PC-9 (cell line): ENCODE results near the gene APRT. TPM values are rescaled to one million over a fixed set of nuclear protein-coding genes. Genes with fewer than 3 reads are reported as not detected.

Source experiments
- BruUV-seq: library from RNA; stranded (reverse); fragments of 400-500 nt; replicated peaks from 2 replicates; lab custom pipeline; 2021; lab: Mats Ljungman, UMichigan
- CTCF ChIA-PET: fragments of 300-600 bp; sonication (Branson Sonifier 250); formaldehyde crosslinking; loops from one replicate; lab custom pipeline; 2022; ENCODE audit warnings: antibody characterized with exemption; lab: Charles Lee
- POLR2A ChIA-PET: fragments of 300-600 bp; sonication (Branson Sonifier 250); formaldehyde crosslinking; loops from one replicate; lab custom pipeline; 2022; ENCODE audit warnings: antibody characterized with exemption; ENCODE audit not compliant: unreplicated experiment; lab: Charles Lee
- DNase-seq, 2 experiments: peaks; one replicate each; pipeline versions ENCODE4 v3.0.0 to v3.0.0-alpha.2; 2015 to 2022; ENCODE audit warnings: mixed read lengths in 1 of 2
- H2AFZ ChIP-seq: fragments of 200-600 bp; sonication (generic); 2 replicates; pipeline ENCODE4 v1.8.1; 2017; ENCODE audit warnings: antibody characterized with exemption
- H3F3A ChIP-seq: fragments of 200-600 bp; sonication (generic); 2 replicates; pipeline ENCODE4 v1.8.1; 2017; ENCODE audit warnings: antibody characterized with exemption, mild to moderate bottlenecking, low read depth; ENCODE audit not compliant: insufficient read depth
- H3K27ac ChIP-seq: fragments of 200-600 bp; sonication (generic); 2 replicates; pipeline ENCODE4 v1.6.1; 2016; ENCODE audit warnings: mixed run types
- H3K27me3 ChIP-seq: fragments of 200-600 bp; sonication (generic); 2 replicates; pipeline ENCODE4 v1.6.1; 2016; ENCODE audit warnings: low read depth, mixed run types; ENCODE audit not compliant: insufficient read depth
- H3K36me3 ChIP-seq: fragments of 200-600 bp; sonication (generic); 2 replicates; pipeline ENCODE4 v1.6.1; 2016; ENCODE audit warnings: low read depth, mixed run types
- H3K4me1 ChIP-seq: fragments of 200-600 bp; sonication (generic); replicated peaks from 2 replicates; pipeline ENCODE4 v1.6.1; 2016; ENCODE audit warnings: mixed run types; ENCODE audit not compliant: insufficient read depth
- H3K4me2 ChIP-seq: fragments of 200-600 bp; sonication (generic); 2 replicates; pipeline ENCODE4 v1.6.1; 2017; ENCODE audit warnings: mixed run types
- H3K4me3 ChIP-seq: fragments of 200-600 bp; sonication (generic); 2 replicates; pipeline ENCODE4 v1.6.1; 2016; ENCODE audit warnings: mixed run types
- H3K79me2 ChIP-seq: fragments of 200-600 bp; sonication (generic); 2 replicates; pipeline ENCODE4 v1.6.1; 2017; ENCODE audit warnings: low read depth, mixed run types
- H3K9me2 ChIP-seq: fragments of 200-600 bp; sonication (generic); 2 replicates; pipeline ENCODE4 v1.8.1; 2017; ENCODE audit warnings: mild to moderate bottlenecking; ENCODE audit not compliant: insufficient read depth
- H3K9me3 ChIP-seq: fragments of 200-600 bp; sonication (generic); 2 replicates; pipeline ENCODE4 v1.8.1; 2016; ENCODE audit warnings: low read depth; ENCODE audit not compliant: insufficient read depth
- H4K20me1 ChIP-seq: fragments of 200-600 bp; sonication (generic); 2 replicates; pipeline ENCODE4 v1.8.1; 2017; ENCODE audit not compliant: insufficient read depth
- EZH2 ChIP-seq: fragments of 200-600 bp; sonication (generic); IDR thresholded peaks from 2 replicates; pipeline ENCODE4 v1.8.0; 2017; ENCODE audit warnings: antibody characterized with exemption, low read depth
- intact Hi-C: fragments of 100-400 bp; cut with micrococcal nuclease; formaldehyde crosslinking; loops from one replicate; pipeline ENCODE4 v1.10.0; 2022; ENCODE audit not compliant: unreplicated experiment
- total RNA-seq: library from RNA; stranded (reverse); gene quantifications from 2 replicates; pipeline ENCODE4 v1.2.3, GENCODE V29; 2021
- TF ChIP-seq, protein P1 (sequence below): fragments of 200-600 bp; sonication (generic); conservative IDR thresholded peaks from 2 replicates; pipeline ENCODE4 v1.6.1; 2017; ENCODE audit warnings: mixed run types, antibody characterized with exemption, mild to moderate bottlenecking, moderate library complexity

Gene APRT
- total RNA-seq, 1 experiment from 2014 or later = 213 TPM

DNA sequence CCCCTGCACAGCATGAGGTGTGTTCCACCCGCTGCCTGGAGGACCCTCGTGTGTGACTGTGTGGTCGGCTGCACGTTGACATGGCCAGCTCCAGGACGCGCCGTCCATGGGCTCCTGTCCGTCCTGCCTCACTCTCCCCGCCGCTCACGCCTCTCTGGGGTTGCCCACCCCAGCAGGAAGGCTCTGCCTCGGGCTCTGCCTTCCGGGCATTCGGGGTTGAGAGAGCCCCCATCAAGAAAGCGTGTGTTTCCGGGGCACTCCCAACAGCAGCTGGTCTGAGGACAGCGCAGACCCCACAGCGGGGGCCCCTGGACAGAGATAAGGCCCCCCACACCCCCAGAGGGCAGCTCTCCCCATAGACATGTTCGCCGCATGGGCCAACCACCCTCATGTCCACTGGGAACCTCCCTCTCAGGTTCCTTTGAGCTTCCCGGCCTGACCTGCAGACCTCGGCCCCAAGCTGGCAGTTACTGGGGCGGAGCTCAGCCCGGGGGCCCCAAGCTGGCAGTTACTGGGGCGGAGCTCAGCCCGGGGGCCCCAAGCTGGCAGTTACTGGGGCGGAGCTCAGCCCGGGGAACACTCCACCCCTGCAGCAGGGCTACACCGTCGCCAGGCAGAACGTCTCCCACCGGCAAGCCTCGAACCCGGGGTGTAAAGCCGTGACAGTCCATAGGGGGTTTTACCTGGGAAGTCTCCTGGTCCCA lies 18.3 kb downstream of the APRT start:
- Histone ChIP-seq H3K4me2 (no peak overlapping the region), H3K9me2 (no peaks in the 10 kb centered on the region), H3F3A (no peaks in the 10 kb centered on the region; the same call in 1 of the 2 replicates), H3K27me3 (no peaks in the 10 kb centered on the region), H3K36me3 (no peaks in the 10 kb centered on the region), H4K20me1 (no peaks in the 10 kb centered on the region), H3K27ac (no peak overlapping the region), H3K4me3 (no peak overlapping the region), H3K9me3 (no peaks in the 10 kb centered on the region), H3K79me2 (no peaks in the 10 kb centered on the region), H2AFZ (no peak overlapping the region), H3K4me1 (no peaks in the 10 kb centered on the region)
- intact Hi-C loops = no loop called here
- no peak for TF ChIP-seq EZH2
- TF ChIP-seq, protein P1, sequence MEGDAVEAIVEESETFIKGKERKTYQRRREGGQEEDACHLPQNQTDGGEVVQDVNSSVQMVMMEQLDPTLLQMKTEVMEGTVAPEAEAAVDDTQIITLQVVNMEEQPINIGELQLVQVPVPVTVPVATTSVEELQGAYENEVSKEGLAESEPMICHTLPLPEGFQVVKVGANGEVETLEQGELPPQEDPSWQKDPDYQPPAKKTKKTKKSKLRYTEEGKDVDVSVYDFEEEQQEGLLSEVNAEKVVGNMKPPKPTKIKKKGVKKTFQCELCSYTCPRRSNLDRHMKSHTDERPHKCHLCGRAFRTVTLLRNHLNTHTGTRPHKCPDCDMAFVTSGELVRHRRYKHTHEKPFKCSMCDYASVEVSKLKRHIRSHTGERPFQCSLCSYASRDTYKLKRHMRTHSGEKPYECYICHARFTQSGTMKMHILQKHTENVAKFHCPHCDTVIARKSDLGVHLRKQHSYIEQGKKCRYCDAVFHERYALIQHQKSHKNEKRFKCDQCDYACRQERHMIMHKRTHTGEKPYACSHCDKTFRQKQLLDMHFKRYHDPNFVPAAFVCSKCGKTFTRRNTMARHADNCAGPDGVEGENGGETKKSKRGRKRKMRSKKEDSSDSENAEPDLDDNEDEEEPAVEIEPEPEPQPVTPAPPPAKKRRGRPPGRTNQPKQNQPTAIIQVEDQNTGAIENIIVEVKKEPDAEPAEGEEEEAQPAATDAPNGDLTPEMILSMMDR = no peak
- POLR2A ChIA-PET = no interaction called here
- no TSS peak for BruUV-seq
- DNase-seq = no peak
- CTCF ChIA-PET = interaction anchor here (0.5 to 0.7 kb wide), 3 partner anchors 9 to 866 kb away, joined by 3 to 4 read pairs (median 3); no protein-coding TSS in a partner anchor

- intact Hi-C loops = no loop called here
- no peak for DNase-seq
- TF ChIP-seq, protein P1 = no peak
- no peak for TF ChIP-seq EZH2
- no peaks in the 10 kb centered on the region for H3K9me3 ChIP-seq
- H3K4me2 ChIP-seq = no peak overlapping the region
- no peaks in the 10 kb centered on the region for H3K27me3 ChIP-seq
- BruUV-seq = no TSS peak
- no peaks in the 10 kb centered on the region for H3K4me1 ChIP-seq
- no peaks in the 10 kb centered on the region for H3K36me3 ChIP-seq
- H3K79me2 ChIP-seq = no peaks in the 10 kb centered on the region
- H2AFZ ChIP-seq = no peak overlapping the region
- no peaks in the 10 kb centered on the region for H3K9me2 ChIP-seq
- no peak overlapping the region for H3K4me3 ChIP-seq
- ChIA-PET CTCF (interaction anchor here (0.5 to 0.7 kb wide), 2 partner anchors 10 to 866 kb away, joined by 3 to 4 read pairs; no protein-coding TSS in a partner anchor), POLR2A (no interaction called here)
- no peaks in the 10 kb centered on the region; the same call in 1 of the 2 replicates for H3F3A ChIP-seq
- H3K27ac ChIP-seq = no peak overlapping the region
- H4K20me1 ChIP-seq = no peaks in the 10 kb centered on the region
Measured at GRCh38 chr16:88792668-88793250, 19.0 kb downstream of the APRT start.

DNA sequence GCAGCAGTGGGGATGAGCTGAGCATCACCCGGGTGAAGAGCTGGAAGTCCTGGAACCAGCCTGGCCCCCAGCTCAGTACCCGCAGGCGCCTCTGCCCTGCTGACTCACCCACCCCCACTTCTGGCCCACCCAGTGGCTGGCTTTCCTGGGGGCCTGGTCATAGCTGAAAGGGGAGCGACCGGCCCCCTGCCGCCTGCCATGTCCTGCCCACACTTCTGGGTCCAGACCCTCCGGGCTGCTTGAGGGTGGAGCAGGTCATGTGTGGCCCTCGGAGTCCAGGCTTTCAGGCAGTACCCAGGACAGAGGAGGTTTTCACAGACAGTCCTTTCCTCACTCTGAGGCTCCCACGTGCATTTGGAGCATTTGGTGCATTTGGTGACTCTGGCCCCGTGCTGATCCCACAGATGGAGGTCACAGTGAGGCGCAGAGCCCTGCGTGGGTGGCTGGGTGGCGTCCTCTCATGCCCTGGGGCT lies 19.6 kb downstream of the APRT start:
- H3F3A ChIP-seq = peaks cover 4% of the 10 kb centered on the region; the same call in 1 of the 2 replicates
- intact Hi-C loops = no loop called here
- CTCF ChIA-PET = no interaction called here
- POLR2A ChIA-PET = no interaction called here
- H3K9me2 ChIP-seq = no peaks in the 10 kb centered on the region
- no peak for DNase-seq
- H3K79me2 ChIP-seq = no peaks in the 10 kb centered on the region
- no peaks in the 10 kb centered on the region for H4K20me1 ChIP-seq
- no peak overlapping the region for H2AFZ ChIP-seq
- no peaks in the 10 kb centered on the region for H3K27me3 ChIP-seq
- no peak overlapping the region for H3K4me3 ChIP-seq
- no peaks in the 10 kb centered on the region for H3K9me3 ChIP-seq
- no peaks in the 10 kb centered on the region for H3K36me3 ChIP-seq
- no peak for TF ChIP-seq EZH2
- TF ChIP-seq, protein P1 = no peak
- H3K4me1 ChIP-seq = no peaks in the 10 kb centered on the region
- H3K27ac ChIP-seq = no peak overlapping the region
- no TSS peak for BruUV-seq
- H3K4me2 ChIP-seq = no peak overlapping the region
